Keratinocyte (primary cell): ENCODE measurements around the gene PLA2G10. TPM values are rescaled to one million over a fixed set of nuclear protein-coding genes. Genes with fewer than 3 reads are reported as not detected.
A peak's percentile ranks its signal among the peaks of the same experiment; 100 is the strongest.

Experiments used
- DNase-seq: peaks from one replicate; pipeline ENCODE4 v3.0.0-alpha.2; 2011; ENCODE audit warnings: low read depth, missing footprints, low spot score
- FAIRE-seq: peaks from 2 replicates; lab custom pipeline; 2011; peaks lifted over from hg19 to GRCh38; lab: Jason Lieb, UNC
- H2AFZ ChIP-seq: 2 replicates; pipeline ENCODE4 v1.6.0; 2012; ENCODE audit warnings: low read length, control low read depth, inconsistent platforms; ENCODE audit not compliant: control insufficient read depth
- H3K27ac ChIP-seq: 2 replicates; pipeline ENCODE4 v1.5.1; 2011; ENCODE audit warnings: low read length; ENCODE audit not compliant: control insufficient read depth, insufficient read depth
- H3K27me3 ChIP-seq: 3 replicates; pipeline ENCODE4 v1.6.0; 2011; ENCODE audit warnings: low read length; ENCODE audit not compliant: control insufficient read depth, insufficient read depth; ENCODE audit errors: extremely low read depth
- H3K36me3 ChIP-seq, 2 experiments: 2 replicates in 1 of 2; 3 replicates in 1 of 2; pipeline ENCODE4 v1.5.1; 2011; ENCODE audit warnings: low read length in 2 of 2, mild to moderate bottlenecking in 1 of 2; ENCODE audit not compliant: control insufficient read depth in 2 of 2, insufficient read depth in 2 of 2; ENCODE audit errors: extremely low read depth in 1 of 2
- H3K4me1 ChIP-seq: 3 replicates; pipeline ENCODE4 v1.5.1; 2011; ENCODE audit warnings: low read length; ENCODE audit not compliant: control insufficient read depth, insufficient read depth; ENCODE audit errors: extremely low read depth
- H3K4me2 ChIP-seq: 3 replicates; pipeline ENCODE4 v1.6.0; 2011; ENCODE audit warnings: low read depth, low read length; ENCODE audit not compliant: control insufficient read depth, insufficient read depth; ENCODE audit errors: extremely low read depth
- H3K4me3 ChIP-seq, 3 experiments: fragments of 200-600 bp in 1 of 3; sonication (generic) in 1 of 3; 2 replicates in 2 of 3; 3 replicates in 1 of 3; pipeline ENCODE4 v1.5.1; 2011 to 2016; ENCODE audit warnings: low read length in 3 of 3, mild to moderate bottlenecking in 3 of 3, control low read depth in 2 of 3, inconsistent platforms in 1 of 3, low read depth in 1 of 3, mixed read lengths in 1 of 3, mixed run types in 1 of 3, moderate library complexity in 1 of 3; ENCODE audit not compliant: control insufficient read depth in 2 of 3, insufficient read depth in 2 of 3; ENCODE audit errors: extremely low read depth in 1 of 3
- H3K79me2 ChIP-seq: 2 replicates; pipeline ENCODE4 v1.6.0; 2012; ENCODE audit warnings: low read length; ENCODE audit not compliant: control insufficient read depth, insufficient read depth
- H3K9ac ChIP-seq: 3 replicates; pipeline ENCODE4 v1.6.0; 2011; ENCODE audit warnings: low read length; ENCODE audit not compliant: control insufficient read depth, insufficient read depth; ENCODE audit errors: extremely low read depth
- H3K9me1 ChIP-seq: 3 replicates; pipeline ENCODE4 v1.6.0; 2011; ENCODE audit warnings: low read length; ENCODE audit not compliant: control insufficient read depth, insufficient read depth; ENCODE audit errors: extremely low read depth
- H3K9me3 ChIP-seq: 2 replicates; pipeline ENCODE4 v1.5.1; 2012; ENCODE audit warnings: low read depth, low read length; ENCODE audit not compliant: control insufficient read depth
- H4K20me1 ChIP-seq: 3 replicates; pipeline ENCODE4 v1.6.0; 2011; ENCODE audit warnings: low read length; ENCODE audit not compliant: control insufficient read depth, insufficient read depth; ENCODE audit errors: extremely low read depth
- EZH2 ChIP-seq: IDR thresholded peaks from one replicate; pipeline ENCODE4 v1.6.1; 2012; ENCODE audit warnings: inconsistent platforms, mild to moderate bottlenecking, low read length, moderate library complexity
- dilution Hi-C: fragments of 300-500 bp; cut with MboI; formaldehyde crosslinking; loops from one replicate; pipeline ENCODE4 v1.7.0; 2020; ENCODE audit warnings: low sequenced_read_pairs; ENCODE audit not compliant: extremely low pct_ligation_motif_present
- polyA plus RNA-seq, 5 experiments: library from polyadenylated mRNA; depleted of rRNA in 3 of 5; stranded (reverse) in 3 of 5; stranded (forward) in 1 of 5; unstranded in 1 of 5; fragments of >200 nt; gene quantifications; 1 replicate in 1 of 5; 2 replicates in 3 of 5; 3 replicates in 1 of 5; pipeline versions ENCODE4 v1.2.1 to v1.2.3, GENCODE V29; 2011 to 2012; ENCODE audit warnings: missing spikeins in 2 of 5, low read depth in 1 of 5, low replicate concordance in 1 of 5
- TF ChIP-seq, protein P1 (sequence below), 3 experiments: IDR thresholded peaks in 1 of 3; conservative IDR thresholded peaks in 1 of 3; optimal IDR thresholded peaks in 1 of 3; 2 replicates in 2 of 3; 3 replicates in 1 of 3; pipeline versions ENCODE3 to v1.5.1; 2011; ENCODE audit warnings: low read length in 3 of 3, mild to moderate bottlenecking in 3 of 3, moderate library complexity in 2 of 3, control low read depth in 1 of 3, inconsistent platforms in 1 of 3; ENCODE audit not compliant: insufficient read depth in 2 of 3; ENCODE audit errors: extremely low read depth in 1 of 3

The PLA2G10 gene
- polyA plus RNA-seq, 1 donor (not counting 4 experiments of a cell fraction or from before 2014, with no cell fraction given) = 1.0 TPM

DNA sequence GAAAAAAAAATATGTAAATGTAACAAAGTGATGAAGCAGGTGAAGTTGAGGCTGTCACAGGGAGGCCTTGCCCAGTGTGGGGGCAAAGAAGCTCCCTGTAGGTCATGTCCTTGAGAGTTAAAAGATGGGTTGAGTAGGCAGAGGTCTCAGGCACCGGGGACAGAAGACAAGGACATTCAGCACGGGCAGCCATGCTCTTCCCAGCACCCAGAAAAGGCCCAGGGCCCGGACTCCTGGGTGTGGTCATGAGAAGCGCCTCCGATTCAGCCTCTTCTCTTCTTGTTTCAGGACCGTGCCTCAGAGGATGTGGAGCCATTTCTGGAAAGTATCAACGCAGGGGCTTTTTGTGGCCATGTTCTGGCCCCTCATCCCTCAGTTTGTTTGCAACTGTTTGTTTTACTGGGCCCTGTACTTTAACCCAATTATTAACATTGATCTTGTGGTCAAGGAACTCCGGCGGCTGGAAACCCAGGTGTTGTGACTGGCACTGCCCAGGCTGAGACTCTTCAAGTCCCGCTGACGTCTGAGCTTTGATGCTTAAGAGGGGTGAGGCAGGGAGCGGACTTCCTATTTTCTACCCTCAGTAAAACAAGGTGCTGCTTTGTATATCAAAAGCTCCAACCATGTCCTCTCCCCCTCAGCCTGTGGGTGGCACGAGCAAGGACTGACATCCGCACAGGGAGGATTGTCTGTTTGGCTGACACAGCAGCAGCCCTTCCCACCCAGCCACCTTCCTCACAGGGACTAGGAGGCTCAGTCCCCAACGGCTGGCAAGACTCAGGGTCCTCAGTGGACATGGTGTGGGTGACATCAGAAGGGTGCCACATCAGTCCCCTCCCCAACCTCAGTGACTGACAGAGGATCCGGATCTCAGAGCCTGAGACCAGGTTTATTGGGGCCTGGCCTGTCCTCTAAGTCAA is 26.5 kb downstream of the PLA2G10 start:
- no peak for FAIRE-seq
- peaks cover 21 to 37% of the 10 kb centered on the region in 2 experiments for H3K36me3 ChIP-seq
- no peaks in the 10 kb centered on the region for H3K4me1 ChIP-seq
- H3K27me3 ChIP-seq = no peaks in the 10 kb centered on the region
- H3K9me1 ChIP-seq = no peaks in the 10 kb centered on the region
- H4K20me1 ChIP-seq = no peaks in the 10 kb centered on the region
- no peaks in the 10 kb centered on the region for H3K79me2 ChIP-seq
- no peak overlapping the region for H3K4me2 ChIP-seq
- TF ChIP-seq, protein P1, sequence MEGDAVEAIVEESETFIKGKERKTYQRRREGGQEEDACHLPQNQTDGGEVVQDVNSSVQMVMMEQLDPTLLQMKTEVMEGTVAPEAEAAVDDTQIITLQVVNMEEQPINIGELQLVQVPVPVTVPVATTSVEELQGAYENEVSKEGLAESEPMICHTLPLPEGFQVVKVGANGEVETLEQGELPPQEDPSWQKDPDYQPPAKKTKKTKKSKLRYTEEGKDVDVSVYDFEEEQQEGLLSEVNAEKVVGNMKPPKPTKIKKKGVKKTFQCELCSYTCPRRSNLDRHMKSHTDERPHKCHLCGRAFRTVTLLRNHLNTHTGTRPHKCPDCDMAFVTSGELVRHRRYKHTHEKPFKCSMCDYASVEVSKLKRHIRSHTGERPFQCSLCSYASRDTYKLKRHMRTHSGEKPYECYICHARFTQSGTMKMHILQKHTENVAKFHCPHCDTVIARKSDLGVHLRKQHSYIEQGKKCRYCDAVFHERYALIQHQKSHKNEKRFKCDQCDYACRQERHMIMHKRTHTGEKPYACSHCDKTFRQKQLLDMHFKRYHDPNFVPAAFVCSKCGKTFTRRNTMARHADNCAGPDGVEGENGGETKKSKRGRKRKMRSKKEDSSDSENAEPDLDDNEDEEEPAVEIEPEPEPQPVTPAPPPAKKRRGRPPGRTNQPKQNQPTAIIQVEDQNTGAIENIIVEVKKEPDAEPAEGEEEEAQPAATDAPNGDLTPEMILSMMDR (optimal IDR thresholded peaks at IDR 0.05 in 1 of 3, IDR thresholded peaks at IDR 0.05 in 1 of 3, conservative IDR thresholded peaks at IDR 0.05 in 1 of 3; ENCODE audit: extremely low read depth in 1 of 3, insufficient read depth in 2 of 3, low read length in 3 of 3) = no peak
- TF ChIP-seq EZH2 = no peak
- no peak for DNase-seq
- H3K4me3 ChIP-seq = no peak overlapping the region
- H3K27ac ChIP-seq = no peak overlapping the region
- dilution Hi-C loops = no loop called here
- H3K9ac ChIP-seq = no peak overlapping the region
- no peak overlapping the region for H2AFZ ChIP-seq
- no peaks in the 10 kb centered on the region for H3K9me3 ChIP-seq

DNA sequence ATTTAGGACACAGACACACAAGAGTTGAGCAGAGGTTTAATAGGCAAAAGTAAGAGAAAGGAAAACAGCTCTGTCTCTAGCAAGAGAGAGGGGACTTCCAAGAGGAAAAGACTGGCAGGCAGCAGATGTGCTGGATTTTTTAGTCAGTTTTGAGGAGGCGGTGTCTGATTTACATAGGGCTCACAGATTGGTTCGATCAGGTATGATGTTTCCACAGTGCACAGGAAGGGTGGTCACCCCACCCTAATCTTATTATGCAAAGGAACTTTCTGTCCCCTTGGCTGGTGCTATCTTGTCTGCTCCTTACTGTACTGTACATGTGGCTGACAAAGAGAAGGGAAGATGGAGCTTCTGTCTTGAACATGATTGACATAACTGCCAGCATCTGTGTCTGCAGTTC is 36.0 kb downstream of the PLA2G10 start:
- TF ChIP-seq EZH2 = no peak
- TF ChIP-seq, protein P1 (optimal IDR thresholded peaks at IDR 0.05 in 1 of 3, IDR thresholded peaks at IDR 0.05 in 1 of 3, conservative IDR thresholded peaks at IDR 0.05 in 1 of 3; ENCODE audit: extremely low read depth in 1 of 3, insufficient read depth in 2 of 3, low read length in 3 of 3) = no peak
- Histone ChIP-seq H3K27me3 (no peaks in the 10 kb centered on the region), H2AFZ (peak overlapping the region; percentile 35), H3K9me3 (no peaks in the 10 kb centered on the region), H4K20me1 (no peaks in the 10 kb centered on the region), H3K4me2 (peak overlapping the region; percentile 16), H3K27ac (peak overlapping the region; percentile 36), H3K4me3 (no peak overlapping the region), H3K9ac (no peak overlapping the region), H3K4me1 (no peaks in the 10 kb centered on the region), H3K9me1 (no peaks in the 10 kb centered on the region), H3K36me3 (peaks cover 23 to 33% of the 10 kb centered on the region in 2 experiments), H3K79me2 (peaks cover 2% of the 10 kb centered on the region)
- FAIRE-seq (no peak), DNase-seq (no peak)
- dilution Hi-C loops = no loop called here
